GM12874 (cell line): Measurements from ENCODE around the gene SLC6A20.

Experiments
- CTCF ChIP-seq: IDR thresholded peaks from 2 replicates; pipeline ENCODE4 v1.5.1; 2011; ENCODE audit warnings: low read depth, mild to moderate bottlenecking, control low read depth, low read length, moderate library complexity; ENCODE audit not compliant: insufficient read depth

Gene SLC6A20

GRCh38 chr3:45816544-45816943, 20.2 kb upstream of the SLC6A20 start:
- TF ChIP-seq CTCF, result no peak

- TF ChIP-seq CTCF, result no peak
These were observed 18.0 kb upstream of the SLC6A20 start for GRCh38 chr3:45814322-45814721.

GRCh38 chr3:45807681-45808540, 11.6 kb upstream of the SLC6A20 start:
- no peak for TF ChIP-seq CTCF

- no peak for TF ChIP-seq CTCF
These were observed 10.8 kb upstream of the SLC6A20 start for GRCh38 chr3:45807133-45807532.

- no peak for TF ChIP-seq CTCF
These were observed 9.7 kb upstream of the SLC6A20 start for GRCh38 chr3:45806072-45806471.

- TF ChIP-seq CTCF, result no peak
These were observed 7.1 kb upstream of the SLC6A20 start for GRCh38 chr3:45803252-45803935.

- no peak for TF ChIP-seq CTCF
These were observed 5.8 kb upstream of the SLC6A20 start for GRCh38 chr3:45802146-45802545.
